SK-MEL-5 (cell line): ENCODE results near the gene XPC. TPM values are rescaled to one million over a fixed set of nuclear protein-coding genes. Genes with fewer than 3 reads are reported as not detected.
A peak's percentile ranks its signal among the peaks of the same experiment; 100 is the strongest.

Experiments
- DNase-seq: peaks from one replicate; pipeline ENCODE4 v3.0.0-alpha.2; 2016; ENCODE audit warnings: low read depth, low spot score
- in situ Hi-C: cut with HindIII; loops from 2 replicates; pipeline ENCODE4 v1.10.0; 2016; ENCODE audit warnings: low sequenced_read_pairs, high pct_unique_total_duplicates, low pct_unique_long_range_greater_than_20kb
- total RNA-seq: library from RNA; depleted of rRNA; stranded (reverse); fragments of >200 nt; shearing (Covaris generic); gene quantifications from 2 replicates; pipeline ENCODE4 v1.2.3, GENCODE V29; 2014

XPC gene
- total RNA-seq, 1 experiment from 2014 or later = 25.9 TPM

DNA sequence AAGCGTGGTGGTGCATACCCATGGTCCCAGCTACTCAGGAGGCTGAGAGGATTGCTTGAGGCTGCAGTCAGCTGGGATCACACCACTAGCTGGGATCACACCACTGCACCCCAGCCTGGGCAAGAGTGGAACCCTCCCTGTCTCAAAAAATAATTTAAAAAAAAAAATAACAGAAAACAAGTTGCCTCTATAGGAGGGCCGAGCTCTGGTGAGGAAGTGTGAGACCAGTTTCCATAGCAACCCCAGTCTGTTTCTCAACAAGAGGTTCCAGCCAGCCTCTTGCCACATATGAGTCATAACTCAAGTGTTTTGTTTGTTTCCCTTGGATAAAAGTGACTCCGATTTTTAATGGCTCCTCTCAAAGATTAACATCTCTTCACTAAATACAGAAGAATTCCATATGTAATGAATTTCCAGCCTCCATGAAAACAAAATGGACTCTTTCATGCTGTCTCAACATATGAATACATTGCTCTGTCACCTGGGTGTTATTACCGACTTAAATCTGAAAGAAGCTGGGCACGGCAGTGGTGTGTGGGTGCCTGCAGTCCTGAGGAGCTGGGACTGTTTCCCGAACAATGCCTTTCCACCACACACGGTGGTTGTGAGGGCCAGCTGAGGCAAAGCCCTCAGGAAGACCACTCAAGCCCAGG is 33.9 kb downstream of the XPC start:
- in situ Hi-C loops = no loop called here
- DNase-seq = peak; percentile 87

DNA sequence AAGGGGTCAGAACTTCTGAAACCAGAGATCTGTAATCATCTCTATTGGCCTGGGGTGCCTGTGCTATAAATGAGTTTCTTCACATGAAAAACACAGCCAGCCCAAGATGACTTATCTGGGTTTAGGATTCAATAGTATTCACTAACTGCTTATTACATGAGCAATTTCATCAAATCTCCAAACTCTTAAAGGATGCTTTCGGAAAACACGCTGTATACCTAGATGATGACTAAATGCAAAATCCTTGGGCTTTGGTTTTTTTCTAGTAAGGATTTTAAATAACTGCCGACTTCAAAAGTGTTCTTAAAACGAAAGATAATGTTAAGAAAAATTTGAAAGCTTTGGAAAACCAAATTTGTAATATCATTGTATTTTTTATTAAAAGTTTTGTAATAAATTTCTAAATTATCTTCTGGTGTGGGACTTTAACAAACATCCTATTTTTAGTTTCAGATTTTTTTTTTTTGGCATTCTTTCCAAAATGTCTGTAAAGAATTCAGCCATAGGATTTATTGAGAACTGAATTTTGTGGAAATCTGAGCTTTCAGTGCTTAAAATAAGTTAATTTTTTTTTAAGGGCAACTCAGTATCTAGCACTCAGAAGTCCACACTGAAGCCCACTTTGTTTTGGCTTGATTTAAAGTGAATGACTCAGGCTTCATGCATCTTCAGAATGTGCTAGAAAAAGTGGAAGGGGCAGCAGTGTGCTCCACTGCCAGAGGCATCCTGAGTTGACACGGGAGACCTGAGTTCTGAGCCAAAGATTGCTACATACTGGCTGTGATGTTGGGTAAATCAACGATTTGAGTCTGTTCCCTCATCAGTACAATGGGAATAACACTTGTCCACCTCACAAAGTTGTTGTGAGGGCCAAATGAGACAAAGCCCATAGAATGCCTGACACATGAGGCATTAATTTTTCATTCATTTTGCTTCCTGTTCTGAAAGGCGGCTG is 34.9 kb downstream of the XPC start:
- in situ Hi-C loops = no loop called here
- peak; percentile 53 for DNase-seq

DNA sequence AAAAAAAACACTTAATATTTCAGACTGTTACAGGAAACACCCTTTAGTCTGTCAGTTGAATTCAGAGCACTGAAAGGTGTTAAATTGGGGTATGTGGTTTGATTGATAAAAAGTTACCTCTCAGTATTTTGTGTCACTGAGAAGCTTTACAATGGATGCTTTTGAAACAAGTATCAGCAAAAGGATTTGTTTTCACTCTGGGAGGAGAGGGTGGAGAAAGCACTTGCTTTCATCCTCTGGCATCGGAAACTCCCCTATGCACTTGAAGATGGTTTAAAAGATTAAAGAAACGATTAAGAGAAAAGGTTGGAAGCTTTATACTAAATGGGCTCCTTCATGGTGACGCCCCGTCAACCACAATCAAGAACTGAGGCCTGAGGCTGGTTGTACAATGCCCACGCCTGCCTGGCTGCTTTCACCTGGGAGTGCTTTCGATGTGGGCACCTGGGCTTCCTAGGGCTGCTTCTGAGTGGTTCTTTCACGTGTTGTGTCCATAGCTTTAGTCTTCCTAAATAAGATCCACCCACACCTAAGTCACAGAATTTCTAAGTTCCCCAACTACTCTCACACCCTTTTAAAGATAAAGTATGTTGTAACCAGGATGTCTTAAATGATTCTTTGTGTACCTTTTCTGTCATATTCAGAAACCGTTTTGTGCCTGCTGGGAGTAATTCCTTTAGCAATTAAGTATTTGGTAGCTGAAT is 35.7 kb downstream of the XPC start:
- no peak for DNase-seq
- in situ Hi-C loops = no loop called here

DNA sequence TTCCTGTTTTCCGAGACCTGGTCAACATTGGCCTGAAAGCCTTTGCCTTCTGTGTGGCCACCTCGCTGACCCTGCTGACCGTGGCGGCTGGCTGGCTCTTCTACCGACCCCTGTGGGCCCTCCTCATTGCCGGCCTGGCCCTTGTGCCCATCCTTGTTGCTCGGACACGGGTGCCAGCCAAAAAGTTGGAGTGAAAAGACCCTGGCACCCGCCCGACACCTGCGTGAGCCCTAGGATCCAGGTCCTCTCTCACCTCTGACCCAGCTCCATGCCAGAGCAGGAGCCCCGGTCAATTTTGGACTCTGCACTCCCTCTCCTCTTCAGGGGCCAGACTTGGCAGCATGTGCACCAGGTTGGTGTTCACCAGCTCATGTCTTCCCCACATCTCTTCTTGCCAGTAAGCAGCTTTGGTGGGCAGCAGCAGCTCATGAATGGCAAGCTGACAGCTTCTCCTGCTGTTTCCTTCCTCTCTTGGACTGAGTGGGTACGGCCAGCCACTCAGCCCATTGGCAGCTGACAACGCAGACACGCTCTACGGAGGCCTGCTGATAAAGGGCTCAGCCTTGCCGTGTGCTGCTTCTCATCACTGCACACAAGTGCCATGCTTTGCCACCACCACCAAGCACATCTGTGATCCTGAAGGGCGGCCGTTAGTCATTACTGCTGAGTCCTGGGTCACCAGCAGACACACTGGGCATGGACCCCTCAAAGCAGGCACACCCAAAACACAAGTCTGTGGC is 36.6 kb downstream of the XPC start:
- no peak for DNase-seq
- in situ Hi-C loops = no loop called here

DNA sequence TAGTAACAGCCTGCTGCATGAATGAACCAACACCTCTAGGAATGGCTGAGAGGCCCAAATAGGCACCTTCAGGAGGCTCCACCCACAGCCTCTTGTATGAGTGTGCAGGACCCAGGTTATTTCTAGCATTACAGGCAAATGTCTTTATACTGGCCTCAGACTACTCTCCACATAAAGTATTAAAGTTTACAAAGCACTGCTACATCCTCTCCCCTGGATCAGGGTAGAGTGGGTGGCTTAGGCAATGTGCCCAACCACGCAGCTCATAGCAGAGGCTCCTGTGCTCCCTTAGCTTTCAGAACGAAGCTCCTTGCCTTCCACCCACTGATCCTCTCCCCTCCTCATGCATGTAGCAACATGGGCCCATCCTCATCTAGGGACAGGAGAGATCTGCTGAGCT is 37.3 kb downstream of the XPC start:
- no peak for DNase-seq
- in situ Hi-C loops = no loop called here

DNA sequence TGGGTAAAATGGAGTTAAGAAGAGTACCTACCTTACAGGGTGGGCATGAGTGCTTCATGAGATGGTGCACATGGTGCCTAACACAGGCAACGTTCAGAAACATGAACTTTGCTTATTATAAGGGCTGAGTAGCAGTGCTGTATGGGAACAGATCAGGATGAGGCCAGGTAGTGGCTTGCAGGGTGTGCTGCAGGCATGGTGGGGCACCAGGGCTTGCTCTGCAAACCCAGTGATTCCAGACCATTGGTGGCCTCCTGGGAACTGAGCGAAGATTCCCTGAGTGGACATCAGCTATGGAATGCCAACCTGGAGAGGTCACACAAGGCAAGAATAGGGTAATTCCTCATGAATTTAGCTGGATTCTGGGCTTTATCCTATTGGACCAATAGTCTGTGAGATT is 37.7 kb downstream of the XPC start:
- in situ Hi-C loops = no loop called here
- DNase-seq = no peak

DNA sequence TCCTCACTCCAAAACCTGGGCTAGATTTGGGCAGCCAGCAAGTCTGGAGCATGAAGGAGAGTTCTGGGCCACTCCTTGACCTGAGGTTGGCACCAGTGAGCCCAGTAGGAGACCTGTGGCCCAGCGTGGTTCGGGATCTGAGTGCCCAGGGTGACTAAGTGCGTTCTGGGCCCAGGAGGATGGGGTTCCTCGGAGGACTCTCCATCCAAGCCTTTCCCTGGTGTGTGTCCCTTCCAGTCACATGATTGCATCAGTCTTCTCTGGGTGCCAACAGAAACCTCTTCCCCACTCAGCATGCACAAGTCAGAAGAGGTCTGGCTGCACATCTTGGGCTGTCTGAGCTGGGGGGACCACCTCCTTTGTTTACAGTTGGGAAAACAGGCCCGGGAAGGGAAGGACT is 38.6 kb downstream of the XPC start:
- in situ Hi-C loops = no loop called here
- DNase-seq = no peak

DNA sequence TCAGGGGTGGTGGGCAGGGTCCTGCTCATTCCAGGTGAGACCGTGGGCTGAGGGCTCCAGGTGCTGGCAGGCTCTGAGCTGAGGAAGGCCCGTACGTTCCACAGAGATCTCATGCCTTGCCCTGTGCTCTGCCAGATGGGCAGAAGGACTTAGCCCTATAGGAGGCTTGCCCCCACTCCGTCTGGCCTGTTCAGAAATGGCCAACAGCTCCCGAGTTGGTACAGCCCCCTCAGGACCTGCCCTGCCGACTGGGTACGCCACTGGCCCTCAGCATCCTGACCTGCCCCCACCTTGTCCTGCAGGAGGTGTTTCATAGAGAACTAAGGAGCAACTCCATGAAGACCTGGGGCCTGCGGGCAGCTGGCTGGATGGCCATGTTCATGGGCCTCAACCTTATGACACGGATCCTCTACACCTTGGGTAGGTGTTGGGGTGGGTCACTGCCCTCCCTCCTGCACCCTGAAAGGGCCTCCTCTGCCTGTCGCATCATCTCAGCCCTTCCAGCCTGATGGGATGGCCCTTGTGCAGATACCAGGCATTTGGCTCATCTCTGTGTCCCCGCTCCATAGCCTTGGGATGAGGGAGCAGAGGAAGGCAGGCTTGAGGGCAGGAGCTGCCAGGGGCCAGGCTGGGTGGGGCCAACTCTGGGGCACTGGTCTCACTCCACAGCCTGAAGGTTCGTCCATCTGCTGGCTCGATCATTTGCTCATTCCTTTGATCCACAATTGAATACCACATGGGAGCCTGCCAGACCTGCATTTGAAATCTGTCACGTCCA is 39.3 kb downstream of the XPC start:
- in situ Hi-C loops = no loop called here
- DNase-seq = no peak

DNA sequence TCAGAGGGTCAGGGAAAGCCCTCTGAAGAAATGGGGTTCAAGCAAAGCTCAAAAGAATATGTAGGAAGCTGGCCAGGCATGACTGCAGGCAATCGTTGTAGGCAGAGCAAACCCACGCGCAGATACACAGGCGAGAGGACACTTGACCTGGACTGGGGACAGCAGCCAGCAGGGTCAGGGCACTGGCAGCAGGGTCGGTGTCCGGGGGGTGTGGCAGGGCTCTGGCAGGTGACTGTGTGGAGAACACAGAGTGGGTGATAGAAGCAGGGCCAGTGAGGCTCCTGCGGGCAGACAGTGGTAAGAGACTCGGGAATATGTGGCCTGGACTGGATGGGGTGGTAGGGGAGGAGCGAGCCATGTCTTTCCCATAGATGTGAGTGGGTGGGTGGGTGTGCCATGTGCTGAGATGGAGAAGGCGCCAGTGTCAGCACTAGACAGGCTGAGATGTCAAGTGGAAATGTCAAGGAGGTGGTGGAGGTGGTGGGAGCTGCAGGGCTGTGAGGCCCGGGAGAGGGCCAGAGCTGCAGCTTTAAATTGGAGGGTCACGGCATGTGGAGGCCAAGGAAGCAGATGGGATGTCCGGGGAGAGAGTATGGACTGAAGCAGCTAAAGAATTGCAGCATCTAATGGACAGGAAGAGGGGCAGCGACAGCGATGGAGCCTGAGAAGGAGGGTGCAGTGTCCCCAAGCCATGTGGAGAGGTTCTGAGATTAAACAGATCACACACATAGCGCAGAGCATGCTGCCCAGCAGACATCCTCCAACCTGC is 40.1 kb downstream of the XPC start:
- in situ Hi-C loops = no loop called here
- DNase-seq = no peak

DNA sequence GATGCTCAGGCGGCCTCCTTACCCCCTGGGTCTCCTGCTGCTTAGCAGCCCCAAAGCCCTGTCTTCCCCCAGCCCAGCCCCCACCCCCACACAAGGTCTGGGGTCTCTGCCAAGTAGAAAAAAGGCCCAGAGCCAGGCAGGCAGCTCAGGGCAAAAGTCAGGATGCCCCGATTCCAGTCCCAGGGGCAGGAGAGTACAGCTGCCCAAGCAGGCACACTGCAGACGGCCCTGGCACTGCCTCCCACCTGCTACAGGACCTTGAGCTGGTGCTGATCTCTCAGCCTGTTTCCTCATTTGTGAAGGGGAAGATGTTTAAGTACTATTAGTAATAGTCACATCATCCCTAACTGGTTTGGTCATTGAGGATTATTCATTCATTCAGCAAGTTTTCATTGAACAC is 41.0 kb downstream of the XPC start:
- DNase-seq = no peak
- in situ Hi-C loops = no loop called here

DNA sequence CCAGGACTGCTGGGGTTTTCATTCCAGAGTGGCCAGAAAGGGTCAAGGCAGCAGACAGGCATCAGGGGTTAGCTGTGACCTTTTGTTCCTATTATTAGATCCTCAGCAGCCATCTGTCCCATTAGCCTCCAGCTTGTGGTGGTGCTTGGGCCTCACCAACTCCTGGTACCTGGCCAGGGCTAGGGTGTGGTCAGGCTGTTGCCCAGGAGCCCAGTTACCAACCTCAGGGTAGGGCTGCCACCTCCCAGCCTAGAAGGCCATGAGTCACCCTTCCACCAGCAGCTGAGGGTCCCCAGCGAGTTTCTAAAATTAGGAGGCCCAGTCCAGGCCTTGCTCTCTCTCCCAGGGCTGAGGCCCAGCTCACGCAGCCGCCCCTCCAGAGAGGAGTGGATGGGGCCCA is 41.4 kb downstream of the XPC start:
- DNase-seq = no peak
- in situ Hi-C loops = no loop called here

DNA sequence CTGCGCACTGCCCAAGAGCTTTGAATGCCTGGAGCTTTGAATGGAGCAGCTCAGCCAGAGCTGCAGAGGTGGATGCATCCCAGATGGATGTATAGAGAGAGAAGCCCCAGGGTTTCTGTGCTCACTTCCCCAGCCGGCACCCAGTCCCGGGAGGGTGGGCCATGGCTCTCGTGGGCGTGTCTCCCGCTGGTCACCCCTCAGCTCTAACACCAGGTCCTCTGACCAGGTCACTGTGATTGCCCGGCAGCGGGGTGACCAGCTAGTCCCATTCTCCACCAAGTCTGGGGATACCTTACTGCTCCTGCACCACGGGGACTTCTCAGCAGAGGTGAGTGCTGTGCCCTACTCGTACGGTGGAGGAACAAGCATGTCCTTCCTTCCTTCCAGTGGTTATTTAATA is 42.8 kb downstream of the XPC start:
- DNase-seq = no peak
- in situ Hi-C loops = no loop called here

DNA sequence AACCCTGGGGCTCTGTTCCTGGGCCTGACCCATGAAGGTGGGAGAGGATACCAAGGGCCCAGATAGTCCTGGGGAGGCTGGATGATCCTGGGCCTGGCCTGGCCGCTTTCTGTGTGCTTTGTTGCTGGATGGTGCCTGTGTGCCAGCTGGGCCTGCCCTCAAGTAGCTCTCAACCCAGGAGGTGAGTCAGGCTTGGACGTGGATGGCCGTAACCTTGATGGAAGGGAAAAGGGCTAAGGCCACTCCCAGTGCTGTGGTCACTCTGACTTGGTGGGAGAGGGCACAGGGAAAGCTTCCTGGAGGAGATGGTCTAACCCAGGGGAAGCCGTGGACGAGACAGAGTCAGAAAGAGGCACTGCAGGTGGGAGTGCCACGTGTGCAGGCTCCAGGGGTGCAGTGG is 44.1 kb downstream of the XPC start:
- DNase-seq = no peak
- in situ Hi-C loops = no loop called here

DNA sequence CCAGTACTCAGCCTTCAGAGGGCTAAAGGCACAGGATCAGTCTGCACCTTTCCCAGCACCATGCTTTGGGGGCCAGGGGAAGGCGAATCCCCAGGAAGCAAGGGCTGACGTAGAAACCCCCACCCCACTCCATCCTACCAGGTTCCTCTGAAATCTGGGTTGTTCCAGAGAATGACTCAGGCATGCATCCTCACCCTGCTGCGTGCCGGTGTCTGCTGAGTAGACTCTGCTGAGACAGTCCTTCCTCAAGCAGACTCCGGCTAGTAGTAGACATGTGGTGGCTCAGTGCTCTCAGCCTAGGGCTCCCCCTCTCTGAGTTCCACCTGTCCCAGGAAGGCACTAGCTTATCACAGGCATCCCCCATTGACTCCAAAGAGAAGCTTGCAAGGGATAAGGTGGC is 44.5 kb downstream of the XPC start:
- in situ Hi-C loops = no loop called here
- no peak for DNase-seq

DNA sequence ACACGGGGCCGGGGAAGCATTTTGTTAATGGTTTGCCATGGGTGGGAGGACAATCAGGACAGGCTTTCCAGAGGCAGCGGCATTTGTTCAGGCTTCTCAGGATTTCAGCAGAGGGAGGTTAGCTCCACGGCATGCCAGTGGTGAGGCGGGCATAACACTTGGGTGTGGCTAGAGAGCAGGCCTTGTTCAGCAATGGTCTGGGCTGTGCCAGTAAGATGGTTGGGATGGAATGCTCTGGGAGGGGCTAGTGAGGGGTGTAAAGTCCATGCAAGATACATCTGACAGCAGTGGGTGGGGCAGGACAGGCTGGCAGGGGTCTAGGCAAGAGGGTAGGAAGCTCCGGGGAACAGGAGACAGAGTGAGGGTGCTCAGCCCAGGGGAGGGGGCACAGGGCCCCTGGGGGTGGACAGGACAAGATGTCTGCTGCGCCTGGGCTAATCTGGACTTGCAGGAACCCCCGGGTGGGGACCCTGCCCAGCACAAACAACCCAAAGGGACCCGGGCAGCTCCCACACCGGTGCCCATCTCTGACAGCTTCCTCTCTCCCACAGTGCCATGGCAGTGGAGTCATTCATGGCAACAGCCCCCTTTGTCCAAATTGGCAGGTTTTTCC is 45.1 kb downstream of the XPC start:
- no peak for DNase-seq
- in situ Hi-C loops = no loop called here

DNA sequence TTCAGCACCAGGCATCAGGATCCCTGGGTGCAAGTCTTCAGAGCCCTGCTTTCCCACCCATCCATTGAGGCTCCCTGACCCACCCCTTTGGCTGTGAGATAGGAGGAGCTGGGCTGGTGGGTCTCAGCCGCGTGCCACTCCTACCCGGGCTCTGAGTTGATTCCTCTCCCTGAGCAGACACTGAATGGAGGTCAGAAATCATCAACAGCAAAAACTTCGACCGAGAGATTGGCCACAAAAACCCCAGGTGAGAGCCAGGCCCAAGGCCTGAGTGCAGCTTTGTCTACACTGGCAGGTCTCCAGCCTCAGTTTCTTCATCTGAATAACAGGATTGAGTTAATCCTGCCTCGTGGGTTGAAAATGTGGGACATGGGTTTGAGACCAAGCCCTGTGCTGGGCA is 45.7 kb downstream of the XPC start:
- DNase-seq = no peak
- in situ Hi-C loops = no loop called here
